ENCODE data around the gene HACL1. TPM values are rescaled to one million over a fixed set of nuclear protein-coding genes. Genes with fewer than 3 reads are reported as not detected.

Gene HACL1
- total RNA-seq, 1 experiment from 2014 or later = 20.5 TPM

GRCh38 chr3:15638891-15639262 lies 37.5 kb upstream of the HACL1 start:
- Histone ChIP-seq H4K20me1 (ENCODE audit: insufficient read depth) (no peaks in the 10 kb centered on the region), H3K27me3 (ENCODE audit: insufficient read depth, low read length) (no peaks in the 10 kb centered on the region), H3K4me2 (ENCODE audit: low read length) (no peak overlapping the region), H3K4me1 (ENCODE audit: control insufficient read depth in 1 of 2, insufficient read depth in 2 of 2, low read length in 2 of 2) (peaks cover 20 to 55% of the 10 kb centered on the region in 2 experiments), H3K9me2 (ENCODE audit: insufficient read depth) (no peaks in the 10 kb centered on the region), H3K79me2 (ENCODE audit: insufficient read depth, low read length) (no peaks in the 10 kb centered on the region), H3K27ac (ENCODE audit: low read depth, low read length) (no peak overlapping the region), H3K4me3 (replicated peaks in 1 of 2; ENCODE audit: low read depth in 1 of 2, low read length in 2 of 2) (no peak overlapping the region), H2AFZ (ENCODE audit: low read depth, low read length, poor library complexity, severe bottlenecking) (no peak overlapping the region), H3K36me3 (ENCODE audit: control insufficient read depth in 1 of 2, insufficient read depth in 2 of 2, low read length in 2 of 2) (no peaks in the 10 kb centered on the region), H3K9me3 (ENCODE audit: control insufficient read depth in 1 of 2, insufficient read depth in 1 of 2, low read depth in 1 of 2, low read length in 2 of 2) (no peaks in the 10 kb centered on the region), H3K9ac (ENCODE audit: low read length) (no peak overlapping the region)
- no TSS peak for BruUV-seq (replicated peaks)
- ATAC-seq (no peak), DNase-seq (ENCODE audit: low read depth, low spot score) (no peak)
- RAD21 ChIA-PET (ENCODE audit: low non-redundant PET in 1 of 2, low total read pairs in 2 of 2, uncharacterized antibody in 2 of 2, unreplicated experiment in 2 of 2) = no interaction called here
- intact Hi-C loops (cut with micrococcal nuclease) = loop anchor here (10.0 kb wide), 1 partner anchor 406 kb away; no protein-coding TSS in a partner anchor
- CTCF ChIA-PET = no interaction called here
- TF ChIP-seq REST (IDR thresholded peaks at IDR 0.05; ENCODE audit: low read depth) = no peak
- no peak for TF ChIP-seq EZH2 (IDR thresholded peaks at IDR 0.05)
- TF ChIP-seq RAD21 (IDR thresholded peaks at IDR 0.05; ENCODE audit: low read depth) = no peak
- TF ChIP-seq JUND (IDR thresholded peaks at IDR 0.05) = no peak; the same call in 1 of the 2 replicates
- TF ChIP-seq EGR1 (IDR thresholded peaks at IDR 0.05; ENCODE audit: low read depth) = no peak
- TF ChIP-seq TCF7L2 (IDR thresholded peaks at IDR 0.05; ENCODE audit: borderline replicate concordance, extremely low read depth, insufficient read depth, insufficient read length) = no peak
- no peak for TF ChIP-seq SRF (IDR thresholded peaks at IDR 0.05; ENCODE audit: low read depth)
- TF ChIP-seq ATF3 (IDR thresholded peaks at IDR 0.05) = no peak
- TF ChIP-seq ZNF274 (IDR thresholded peaks at IDR 0.05; ENCODE audit: low read depth, low read length) = no peak
- TF ChIP-seq EZH2phosphoT487 (IDR thresholded peaks at IDR 0.05; ENCODE audit: borderline replicate concordance) = no peak
- TF ChIP-seq CTCF (IDR thresholded peaks at IDR 0.05 in 2 of 3, conservative IDR thresholded peaks at IDR 0.05 in 1 of 3; ENCODE audit: borderline replicate concordance in 1 of 3, insufficient read depth in 1 of 3, low read depth in 2 of 3, low read length in 2 of 3) = no peak
- no peak for TF ChIP-seq ELF1 (IDR thresholded peaks at IDR 0.05; ENCODE audit: borderline replicate concordance, low read depth)
- no peak for TF ChIP-seq POLR2AphosphoS5 (IDR thresholded peaks at IDR 0.05; ENCODE audit: low read depth, low read length)
- no peak for TF ChIP-seq POLR2A (IDR thresholded peaks at IDR 0.05; ENCODE audit: borderline replicate concordance, extremely low read depth, insufficient read depth, insufficient read length)
- TF ChIP-seq FOSL1 (IDR thresholded peaks at IDR 0.05; ENCODE audit: low read depth) = no peak
- no peak for TF ChIP-seq ZFX (IDR thresholded peaks at IDR 0.05)
- no peak for TF ChIP-seq SIN3A (IDR thresholded peaks at IDR 0.05; ENCODE audit: low read depth)
- POLR2A ChIA-PET = no interaction called here
